HG03139 (cell line): ENCODE measurements around the gene TTLL10.

ENCODE experiments used
- ATAC-seq: cut with Tn5 transposase; IDR thresholded peaks from one replicate; pipeline ENCODE4 v1.9.1; 2021; ENCODE audit not compliant: unreplicated experiment

The TTLL10 gene

DNA sequence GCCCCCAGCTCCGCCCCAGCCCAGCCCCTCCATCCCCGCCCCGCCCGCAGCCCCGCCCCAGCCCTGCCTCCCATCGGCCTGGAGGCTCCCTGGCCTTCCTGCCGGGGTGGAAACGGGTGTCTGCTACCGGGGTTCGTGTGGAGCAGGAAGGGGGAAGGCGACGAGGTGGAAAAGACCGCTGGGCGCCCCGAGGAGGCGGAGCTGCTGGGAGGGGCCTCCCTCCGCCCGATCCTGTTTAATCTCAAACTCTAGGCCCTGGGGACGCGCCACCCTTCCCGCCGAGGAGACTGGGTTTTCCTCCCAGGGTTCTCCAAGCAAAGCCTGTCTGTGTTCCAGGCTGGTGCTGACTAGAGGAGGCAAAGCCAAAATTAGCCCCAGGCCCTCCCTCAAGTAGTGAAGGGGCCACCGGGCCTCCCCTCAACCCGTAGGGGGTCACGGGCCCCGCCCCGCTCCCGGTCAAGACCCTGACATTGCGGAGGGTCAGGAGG lies 16.2 kb upstream of the TTLL10 start:
- no peak for ATAC-seq

DNA sequence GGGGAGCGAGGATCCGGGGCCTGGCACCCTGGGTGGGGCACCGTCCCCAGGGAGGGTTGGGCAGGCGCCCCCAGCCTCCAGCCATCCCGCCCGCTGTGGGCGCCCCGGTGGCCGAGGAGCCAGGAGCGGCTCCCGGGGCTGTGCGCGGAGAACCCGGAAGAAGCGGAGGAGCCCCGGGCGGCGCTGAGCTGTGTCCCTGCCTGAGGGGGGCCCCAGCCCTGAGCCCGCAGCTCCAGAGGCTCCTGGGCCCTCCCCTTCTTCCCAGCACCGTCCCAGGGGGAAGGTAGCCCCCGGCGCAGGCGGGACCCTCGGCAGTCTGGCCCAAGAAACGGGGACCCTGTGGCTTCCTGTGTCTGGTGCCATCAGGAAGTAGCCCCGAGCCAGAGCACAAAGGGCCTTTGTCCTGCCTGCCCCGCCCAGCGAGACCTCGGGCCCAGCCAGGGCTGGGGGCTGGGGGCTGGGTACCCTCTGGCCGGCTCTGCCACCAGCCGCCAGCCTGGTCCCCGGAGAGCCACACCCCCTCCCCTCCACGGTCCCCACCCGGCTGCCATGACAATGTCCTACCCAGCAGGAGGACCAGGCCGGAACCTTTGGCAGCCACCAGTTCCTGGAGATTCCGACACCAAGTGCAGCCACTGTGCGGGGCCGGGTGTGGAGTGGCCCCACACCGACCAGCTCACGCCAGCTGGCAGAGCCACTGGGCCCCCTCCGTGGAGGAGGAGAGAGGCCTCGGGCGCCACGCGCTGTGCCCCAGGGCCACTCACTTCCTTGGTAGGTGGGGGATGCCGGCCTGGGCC lies 15.6 kb upstream of the TTLL10 start:
- ATAC-seq: no peak

DNA sequence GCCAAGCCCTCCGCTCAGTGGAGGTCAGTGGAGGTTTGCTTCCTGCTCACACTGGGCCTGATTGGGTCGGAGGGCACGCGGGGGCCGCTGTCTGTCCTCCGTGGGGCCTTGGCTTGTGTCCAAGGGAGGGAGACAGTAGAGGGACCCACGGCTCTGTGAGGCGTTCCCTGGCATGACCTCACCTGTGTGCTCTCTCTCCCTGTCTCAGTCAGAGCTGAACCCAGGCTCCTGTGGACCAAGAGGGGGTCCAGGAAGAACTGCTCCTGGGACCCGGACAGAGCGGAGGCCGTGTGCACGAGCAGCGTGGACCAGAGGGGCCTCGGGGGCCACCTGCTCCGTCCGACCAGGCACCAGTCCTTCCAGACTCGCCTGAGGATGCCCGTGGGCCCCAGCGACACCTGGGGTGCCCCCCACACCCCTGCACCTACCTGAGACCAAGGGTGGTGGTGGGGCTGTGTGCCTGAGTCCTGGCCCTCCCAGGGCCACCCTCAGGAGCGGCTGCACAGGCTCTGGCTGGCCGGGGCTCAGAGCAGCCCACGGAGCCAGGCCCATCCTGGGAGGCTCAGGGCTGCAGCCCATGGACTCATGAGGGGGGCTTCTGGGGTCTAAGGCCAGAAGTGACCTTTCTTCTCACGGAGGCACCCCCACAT lies 13.3 kb upstream of the TTLL10 start:
- no peak for ATAC-seq

DNA sequence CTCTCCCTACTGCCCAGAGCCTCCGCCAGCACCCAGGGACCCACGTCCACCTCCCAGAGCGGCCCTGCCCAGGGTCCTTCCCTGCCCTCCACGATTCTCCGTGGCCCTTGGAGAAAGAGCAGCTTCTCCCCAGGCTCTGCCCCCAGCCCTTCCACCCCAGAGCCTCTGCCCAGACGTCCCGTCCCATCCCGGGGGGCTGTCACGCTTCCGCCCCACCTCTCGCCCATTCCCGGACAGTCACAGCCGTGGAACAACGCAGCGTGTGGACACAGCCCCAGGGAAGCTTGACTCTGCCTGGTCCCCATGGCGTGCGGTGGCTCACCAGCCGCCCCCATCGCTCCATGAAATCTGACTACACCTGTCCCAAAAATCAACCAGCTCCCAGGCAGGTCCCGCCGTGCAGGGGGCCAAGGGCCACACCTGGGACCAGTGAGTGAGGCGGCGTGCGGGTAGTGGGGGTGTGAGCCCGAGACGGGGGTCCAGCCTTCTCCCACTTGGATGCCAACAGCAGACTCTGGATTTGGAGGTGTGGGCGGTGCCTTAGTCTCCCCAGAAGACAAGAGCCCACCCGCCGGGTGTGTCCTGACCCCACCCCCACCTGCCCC lies 12.5 kb upstream of the TTLL10 start:
- no peak for ATAC-seq

DNA sequence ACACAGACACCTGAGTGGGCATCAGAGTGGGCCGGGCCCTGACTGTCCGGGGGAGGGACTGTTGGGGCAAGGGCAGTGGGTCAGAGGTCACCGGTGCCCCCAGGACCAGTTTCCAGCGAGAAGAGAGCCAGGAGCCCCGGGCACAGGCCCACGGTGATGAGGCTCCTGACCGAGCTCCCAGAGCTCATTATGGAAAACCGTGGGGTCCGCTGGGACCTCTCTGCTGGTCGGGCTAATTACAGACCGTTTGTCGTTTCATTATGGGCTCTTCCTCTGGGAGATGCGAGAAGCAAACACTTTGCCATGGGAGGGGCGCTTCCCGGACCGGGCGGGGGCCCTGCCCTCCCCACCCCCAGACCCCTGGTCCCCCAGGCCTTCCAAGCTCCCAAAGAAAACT lies 12.0 kb upstream of the TTLL10 start:
- no peak for ATAC-seq

DNA sequence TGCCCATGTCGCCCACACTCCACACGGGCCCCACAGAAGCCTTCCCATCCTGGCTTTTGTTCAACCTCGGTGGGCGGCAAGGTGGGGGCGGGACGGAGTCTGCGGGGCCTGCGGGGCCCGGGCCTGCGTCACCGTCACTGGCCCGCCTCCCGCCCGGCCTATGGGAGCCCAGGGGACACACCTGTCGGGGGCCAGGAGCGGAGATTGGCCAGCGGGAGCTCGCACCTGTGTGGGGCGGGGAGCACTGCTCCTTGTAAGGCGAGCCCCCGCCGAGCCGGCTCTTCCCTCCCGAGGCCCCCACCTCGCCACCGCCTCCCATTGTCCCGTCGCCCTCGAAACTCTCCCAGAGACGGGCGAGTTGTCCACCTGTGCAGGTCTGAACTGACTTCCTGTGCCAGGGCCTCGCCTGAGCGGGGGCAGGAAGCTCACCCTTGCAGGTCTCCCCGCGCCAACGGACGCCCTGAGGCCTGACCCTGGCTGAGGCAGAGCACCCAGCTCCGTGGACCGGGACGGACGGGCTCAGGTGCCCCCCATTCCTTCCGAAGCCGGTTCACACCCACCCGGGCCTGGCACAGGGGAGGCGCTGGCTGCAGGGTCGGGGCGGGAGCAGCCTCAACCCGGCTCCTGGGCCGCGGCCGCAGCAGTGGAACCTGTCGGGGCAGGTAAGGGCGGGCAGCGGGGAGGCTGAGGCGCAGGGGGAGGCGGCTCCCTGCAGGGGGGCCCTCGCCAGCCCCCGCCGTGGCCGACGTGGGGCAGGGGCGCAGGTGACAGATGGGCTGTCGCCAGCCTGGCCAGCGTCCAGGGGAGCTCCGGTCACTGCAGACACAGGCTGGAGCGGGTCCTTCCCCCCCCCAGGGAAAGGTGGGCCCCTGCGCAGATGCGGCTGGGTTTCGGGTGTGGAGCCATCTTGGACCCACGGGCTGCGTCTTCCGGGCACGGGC lies 10.8 kb upstream of the TTLL10 start:
- ATAC-seq: no peak

DNA sequence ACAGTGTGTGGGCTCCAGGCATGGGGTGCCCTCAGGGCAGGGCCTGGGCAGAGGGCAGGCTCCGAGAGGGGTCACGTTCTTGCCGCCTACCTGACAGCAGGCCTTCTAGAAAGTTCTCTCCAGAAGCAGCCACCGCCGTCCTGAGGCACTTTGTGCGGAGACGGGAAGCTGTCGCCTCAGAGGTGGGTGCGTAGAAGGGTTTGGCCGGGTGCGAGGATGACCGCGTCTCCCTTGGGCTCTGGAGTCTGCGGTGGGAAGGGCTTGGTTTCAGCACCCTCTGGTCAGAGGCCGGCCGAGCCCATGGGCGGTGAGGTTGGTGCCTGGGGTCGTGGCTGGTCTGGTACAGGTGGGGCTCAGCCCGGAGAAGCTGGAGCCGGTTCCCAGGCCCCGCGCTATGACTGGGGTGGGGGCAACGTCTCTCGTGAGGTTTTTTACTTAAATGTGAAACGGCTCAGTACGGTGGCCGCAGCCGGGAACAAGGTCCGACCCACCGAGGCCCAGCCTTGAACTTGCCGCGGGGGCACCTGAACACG lies 10.1 kb upstream of the TTLL10 start:
- ATAC-seq: no peak

DNA sequence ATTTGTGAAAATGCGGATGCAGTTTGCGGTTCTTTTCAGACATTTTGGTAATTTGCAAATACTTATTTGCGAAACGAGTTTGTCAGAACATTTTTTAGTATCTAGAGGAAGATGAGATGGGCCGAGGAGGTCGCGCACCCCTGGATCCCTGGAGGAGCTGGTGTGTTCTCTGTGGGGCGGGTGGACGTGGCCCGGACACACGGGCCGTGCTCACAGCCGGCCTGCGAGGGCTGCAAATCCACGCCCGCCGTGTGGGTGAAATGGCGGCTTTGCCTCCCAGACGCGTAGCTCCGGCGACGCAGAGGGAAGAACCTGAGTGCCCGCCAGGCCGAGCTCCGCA lies 9.3 kb upstream of the TTLL10 start:
- ATAC-seq: no peak

DNA sequence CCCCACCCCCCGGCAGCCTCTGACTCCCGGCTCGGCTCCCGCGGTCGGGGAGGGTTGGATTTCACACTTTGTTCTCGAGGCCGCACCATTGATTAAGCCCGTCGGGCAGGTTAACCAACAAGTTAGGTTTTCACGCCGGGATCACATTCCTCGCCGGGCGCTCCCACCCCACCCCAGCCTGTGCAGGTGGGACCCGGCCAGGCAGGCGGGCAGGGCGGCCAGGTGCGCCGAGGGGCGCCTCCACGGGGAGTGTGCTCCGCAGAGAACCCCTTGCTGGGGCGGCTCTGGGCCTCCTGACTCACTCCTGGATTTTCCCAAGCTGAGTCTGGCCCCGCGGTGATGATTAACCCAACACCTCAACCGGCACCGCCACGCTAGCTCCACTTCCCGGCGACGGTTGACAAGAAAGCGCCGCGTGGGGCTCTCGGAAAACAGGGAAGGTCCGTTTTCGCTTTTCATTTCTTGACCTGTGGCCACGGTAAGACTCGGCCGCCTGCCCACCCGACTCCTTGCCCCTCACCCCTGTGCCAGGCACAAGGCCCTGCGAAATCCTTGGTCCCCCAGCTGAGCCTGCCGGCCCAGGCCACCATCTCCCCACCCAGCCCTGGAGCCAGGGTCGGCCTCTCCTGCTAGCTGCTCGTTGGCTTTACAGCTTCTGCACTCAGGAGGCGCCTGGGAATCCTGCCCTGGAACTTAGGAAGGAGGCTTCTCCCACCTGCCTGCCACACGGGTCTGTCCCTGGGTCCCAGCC lies 8.8 kb upstream of the TTLL10 start:
- no peak for ATAC-seq

DNA sequence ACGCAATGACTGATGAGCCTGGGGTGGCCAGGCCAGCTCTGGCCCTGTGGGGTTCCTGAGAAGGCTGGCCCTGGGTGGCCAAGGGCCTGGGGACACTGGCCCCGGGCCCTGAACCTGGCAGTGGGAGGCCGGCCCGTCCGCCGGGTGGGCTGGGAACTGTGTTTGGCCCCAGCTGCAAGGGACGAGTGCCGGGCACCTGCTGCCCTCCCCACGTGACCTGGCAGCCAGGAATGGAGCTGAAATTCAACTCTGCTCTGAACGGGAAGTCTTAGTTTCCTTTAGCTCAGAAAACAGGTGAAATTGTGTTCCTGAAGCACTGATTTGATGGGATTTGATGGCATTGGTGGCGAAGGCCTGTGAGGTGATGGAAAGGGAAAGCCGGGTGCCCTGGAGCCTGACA lies 8.2 kb upstream of the TTLL10 start:
- no peak for ATAC-seq

DNA sequence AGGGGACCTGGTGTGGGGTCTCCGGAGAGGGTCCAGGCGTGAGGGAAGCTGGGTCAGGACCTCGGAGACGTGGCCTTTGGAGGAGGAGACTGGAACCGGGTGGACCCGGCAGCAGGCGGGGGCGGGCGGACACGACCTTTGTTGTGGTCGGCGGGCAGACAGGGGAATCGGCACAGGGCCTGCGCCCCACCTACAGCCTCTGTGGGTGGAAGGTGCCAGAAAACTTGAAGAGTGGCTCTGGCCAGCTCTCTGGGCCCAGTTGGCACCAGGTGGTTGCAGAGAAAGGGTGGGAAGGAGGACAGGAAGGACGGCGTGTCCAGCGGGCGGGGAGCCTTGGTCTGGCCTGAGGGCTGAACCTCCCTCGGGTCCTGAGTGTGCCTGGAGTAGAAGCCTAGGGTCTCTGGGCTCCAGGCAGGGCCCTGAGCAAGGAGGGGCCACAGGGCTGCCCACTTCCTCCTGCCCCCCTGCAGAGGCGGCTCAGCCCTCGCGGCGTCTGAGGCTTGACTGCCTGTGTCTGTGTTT lies 7.7 kb upstream of the TTLL10 start:
- ATAC-seq: no peak

DNA sequence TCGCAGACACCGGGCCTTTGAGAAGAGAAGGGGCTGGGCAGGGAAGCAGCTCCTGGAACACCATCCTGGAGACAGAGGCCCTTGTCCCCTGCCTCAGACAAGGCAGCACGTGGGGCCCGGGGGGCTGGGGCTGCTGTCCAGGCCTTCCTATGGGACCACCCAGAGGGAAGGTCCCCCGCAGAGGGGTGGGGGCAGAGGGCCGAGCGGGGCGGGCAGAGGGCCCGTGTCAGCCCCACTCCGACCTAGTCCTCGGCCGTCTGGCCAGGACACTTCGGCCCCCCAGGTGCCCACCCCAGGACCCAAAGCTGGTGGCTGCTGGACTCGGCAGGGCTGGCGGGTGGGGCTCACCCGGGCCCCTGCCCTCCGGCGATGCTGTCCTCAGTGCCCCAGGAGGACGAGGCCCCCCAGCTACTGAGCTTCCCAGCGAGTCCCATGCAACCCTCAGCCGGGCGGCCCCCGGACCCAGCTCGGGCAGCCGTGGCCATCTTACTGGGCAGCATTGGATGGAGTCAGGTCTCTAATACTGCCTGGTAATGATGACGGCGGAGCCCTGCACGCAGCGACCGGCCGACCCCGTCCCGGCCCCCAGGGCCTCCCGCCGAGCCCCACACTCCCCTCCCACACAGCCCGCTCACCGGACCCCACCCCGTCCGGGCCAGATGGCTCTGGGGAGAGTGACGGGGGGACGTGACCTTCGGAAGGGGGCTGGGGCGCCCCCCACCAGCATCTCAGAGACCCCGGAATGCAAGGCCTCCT lies 6.9 kb upstream of the TTLL10 start:
- ATAC-seq: no peak

DNA sequence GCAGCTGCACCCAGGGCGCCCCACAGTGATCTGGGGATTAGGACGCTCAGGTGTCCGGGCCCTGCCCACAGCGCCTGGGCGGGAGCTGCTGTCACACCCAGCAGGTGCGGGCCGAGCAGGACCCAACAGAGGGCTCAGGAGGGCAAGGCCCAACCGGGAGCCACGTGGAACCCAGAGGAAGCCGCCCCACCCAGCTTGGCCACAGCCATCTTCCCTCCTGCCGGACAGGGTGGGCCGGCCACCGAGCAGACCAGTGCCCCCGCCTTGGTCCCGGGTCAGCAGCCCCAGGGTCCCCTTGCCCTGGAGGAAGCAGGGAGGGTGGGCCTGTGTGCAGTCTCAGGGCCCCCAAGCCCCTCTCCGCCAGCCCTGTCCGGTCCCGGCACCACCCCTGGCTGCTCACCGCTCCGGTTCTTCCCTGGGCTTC lies 6.3 kb upstream of the TTLL10 start:
- ATAC-seq: no peak

DNA sequence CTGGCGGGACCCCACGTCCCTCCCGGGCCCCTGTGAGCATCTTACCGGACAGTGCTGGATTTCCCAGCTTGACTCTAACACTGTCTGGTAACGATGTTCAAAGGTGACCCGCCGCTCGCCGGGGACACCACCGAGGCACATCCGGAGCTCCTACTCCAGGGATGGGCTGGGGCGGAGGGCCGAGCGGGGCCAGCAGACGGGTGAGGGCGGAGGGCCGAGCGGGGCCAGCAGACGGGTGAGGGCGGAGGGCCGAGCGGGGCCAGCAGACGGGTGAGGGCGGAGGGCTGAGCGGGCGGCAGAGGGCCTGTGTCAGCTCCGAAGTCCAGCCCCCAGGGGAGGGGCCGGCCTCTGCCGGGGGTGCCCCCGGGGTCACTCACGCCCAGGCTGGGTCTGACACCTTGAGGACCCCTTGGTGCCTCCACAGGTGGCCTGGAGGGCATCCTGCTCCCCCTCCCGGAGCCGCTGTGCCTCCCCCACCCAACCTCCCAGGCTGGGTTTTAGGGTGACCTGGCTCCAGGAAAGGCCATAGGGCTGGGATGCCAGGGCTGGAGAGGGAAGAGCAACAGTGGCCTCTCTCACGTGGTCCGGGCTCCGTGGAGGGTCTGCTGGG lies 5.7 kb upstream of the TTLL10 start:
- ATAC-seq: no peak

DNA sequence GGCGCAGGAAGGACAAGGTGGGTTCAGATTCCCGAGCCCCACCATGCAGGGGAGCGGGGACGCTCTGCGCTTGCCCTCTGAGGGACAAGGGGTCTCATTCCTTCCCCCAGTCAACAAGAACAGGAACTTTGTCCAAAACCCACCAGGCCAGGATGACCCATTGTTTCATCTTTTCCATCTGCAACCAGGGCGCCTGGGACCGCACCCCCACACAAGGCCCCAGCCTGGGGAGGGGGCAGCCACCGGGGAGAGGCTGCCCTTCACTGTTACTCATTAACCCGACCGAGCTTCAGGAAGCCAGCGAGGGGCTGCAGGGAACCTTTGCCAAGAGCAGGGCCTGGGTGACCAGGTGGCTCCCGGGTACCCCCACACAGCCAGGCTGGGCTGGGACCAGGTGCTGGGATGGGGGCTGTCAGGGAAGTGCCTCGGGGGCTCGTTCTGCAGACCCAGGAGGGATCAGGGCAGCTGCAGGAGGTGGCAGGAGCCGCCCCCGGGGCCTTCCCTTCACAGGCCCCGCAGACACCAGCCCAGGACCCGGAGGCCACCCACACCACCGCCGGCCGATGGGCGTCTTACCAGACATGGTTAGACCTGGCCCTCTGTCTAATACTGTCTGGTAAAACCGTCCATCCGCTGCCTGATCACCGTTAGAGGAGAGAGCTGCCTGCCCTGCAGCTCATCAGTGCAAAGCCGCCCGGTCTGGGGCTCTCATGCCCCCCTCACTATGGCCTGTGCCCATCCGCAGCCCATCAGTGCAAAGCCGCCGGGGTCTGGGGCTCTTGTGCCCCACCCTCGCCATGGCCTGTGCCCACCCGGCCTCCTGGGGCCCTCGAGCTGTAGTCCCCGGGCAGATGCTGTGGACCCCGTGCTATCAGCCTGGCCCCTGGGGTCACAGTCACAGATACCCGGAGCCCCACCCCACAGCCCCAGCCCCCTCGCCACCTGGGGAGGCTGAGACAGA lies 4.9 kb upstream of the TTLL10 start:
- ATAC-seq: no peak

DNA sequence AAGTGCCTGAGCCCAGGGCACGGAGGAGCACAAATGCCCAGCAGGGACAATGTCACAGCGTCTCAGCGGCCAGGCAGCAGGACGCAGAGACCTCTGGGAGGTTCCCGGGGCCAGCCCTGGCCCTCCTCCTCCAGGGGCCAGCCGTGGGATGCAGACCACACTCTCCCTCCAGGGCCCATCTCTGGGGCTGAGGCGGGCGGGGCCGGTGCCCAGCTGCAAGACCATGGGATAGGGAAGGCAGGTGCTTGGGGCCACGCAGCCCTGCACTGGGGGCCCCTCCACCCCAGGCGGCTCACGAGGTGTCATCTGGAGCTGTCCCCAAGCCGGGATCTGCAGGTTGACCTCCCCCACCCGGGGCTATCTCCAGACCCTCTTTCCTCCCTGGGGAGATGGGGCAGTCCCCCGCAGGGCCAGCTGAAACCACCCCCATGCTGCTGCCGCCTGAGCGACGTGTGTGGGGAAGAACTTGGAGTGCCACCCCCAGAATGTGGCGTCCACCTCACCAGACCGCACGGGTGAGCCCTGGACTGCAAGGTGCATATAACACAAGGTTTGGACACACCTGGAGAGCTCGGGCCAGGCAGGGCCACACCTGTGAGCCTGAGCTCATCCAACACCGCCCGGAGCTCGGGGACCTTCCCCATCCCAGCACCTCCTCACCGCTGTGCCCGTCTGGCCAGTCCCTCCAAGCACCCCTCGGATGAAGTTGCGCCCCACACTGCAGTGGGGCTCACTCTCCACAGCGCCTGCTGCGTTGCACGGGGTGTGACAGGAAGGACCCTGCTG lies 4.1 kb upstream of the TTLL10 start:
- ATAC-seq: no peak
